HepG2 (cell line): Measurements from ENCODE around the gene FEM1B. TPM values are rescaled to one million over a fixed set of nuclear protein-coding genes. Genes with fewer than 3 reads are reported as not detected.

Experiments used
- MZF1 ChIP-seq: sonication (generic); formaldehyde crosslinking; IDR thresholded peaks from 2 replicates; pipeline ENCODE4 v1.8.1; 2023; ENCODE audit warnings: mild to moderate bottlenecking, missing genetic modification reagents, borderline replicate concordance
- NCOA1 ChIP-seq: sonication (generic); formaldehyde crosslinking; IDR thresholded peaks from 2 replicates; pipeline ENCODE4 v1.9.0; 2021; ENCODE audit warnings: missing genetic modification reagents
- NFKBIZ ChIP-seq: IDR thresholded peaks from 2 replicates; pipeline ENCODE4 v1.6.1; 2018; ENCODE audit warnings: missing genetic modification reagents, missing compliant biosample characterization
- RARA ChIP-seq: IDR thresholded peaks from 2 replicates; pipeline ENCODE4 v1.6.1; 2016; ENCODE audit warnings: missing genetic modification reagents, missing compliant biosample characterization
- SRSF4 ChIP-seq: fragments of 200-400 bp; formaldehyde crosslinking; IDR thresholded peaks from one replicate; pipeline ENCODE4 v1.6.1; 2018; ENCODE audit warnings: mild to moderate bottlenecking, low read depth, low read length, moderate library complexity; ENCODE audit not compliant: poor library complexity, severe bottlenecking
- YY1 ChIP-seq: IDR thresholded peaks from 2 replicates; pipeline ENCODE4 v1.6.1; 2011; ENCODE audit warnings: low read length, low read depth, moderate library complexity, mild to moderate bottlenecking; ENCODE audit not compliant: insufficient read depth, insufficient replicate concordance
- ZBTB42 ChIP-seq: sonication (generic); formaldehyde crosslinking; IDR thresholded peaks from 2 replicates; pipeline ENCODE4 v1.5.0; 2020; ENCODE audit warnings: mild to moderate bottlenecking, missing genetic modification reagents
- ZFX ChIP-seq: sonication (generic); formaldehyde crosslinking; IDR thresholded peaks from 2 replicates; pipeline ENCODE4 v1.4.0; 2020; ENCODE audit warnings: mild to moderate bottlenecking, low read depth, missing genetic modification reagents, moderate library complexity
- ZNF207 ChIP-seq: fragments of 450-650 bp; IDR thresholded peaks from 2 replicates; pipeline ENCODE4 v1.6.1; 2016; ENCODE audit warnings: antibody characterized with exemption, borderline replicate concordance
- ZNF484 ChIP-seq: sonication (generic); formaldehyde crosslinking; IDR thresholded peaks from 2 replicates; pipeline ENCODE4 v1.5.1; 2020; ENCODE audit warnings: mild to moderate bottlenecking, low read depth, missing genetic modification reagents, borderline replicate concordance
- ZNF629 ChIP-seq: sonication (generic); formaldehyde crosslinking; conservative IDR thresholded peaks from 2 replicates; pipeline ENCODE4 v1.5.0; 2020; ENCODE audit warnings: missing genetic modification reagents
- ZSCAN31 ChIP-seq: sonication (generic); formaldehyde crosslinking; IDR thresholded peaks from 2 replicates; pipeline ENCODE4 v1.5.0; 2020; ENCODE audit warnings: low read depth, mild to moderate bottlenecking, missing genetic modification reagents
- polyA plus RNA-seq, 8 experiments: library from polyadenylated mRNA; depleted of rRNA in 3 of 8; stranded (reverse) in 7 of 8; unstranded in 1 of 8; fragments of >200 nt; fragmentation: Illumina TruSeq in 4 of 8; extraction: Trizol in 4 of 8; gene quantifications; 2 replicates each; pipeline versions ENCODE4 v1.2.1 to v1.2.3, GENCODE V29; 2011 to 2016; ENCODE audit warnings: low read depth in 4 of 8, missing spikeins in 1 of 8, mixed read lengths in 1 of 8; ENCODE audit not compliant: insufficient read depth in 1 of 8
- total RNA-seq, 5 experiments: library from RNA; depleted of rRNA; stranded (reverse); fragments of >200 nt; fragmentation: Illumina TruSeq; extraction: Trizol; gene quantifications; 2 replicates each; pipeline ENCODE4 v1.2.3, GENCODE V29; 2016; ENCODE audit warnings: low read depth in 1 of 5
- TF ChIP-seq, protein P1 (sequence below): sonication (generic); formaldehyde crosslinking; IDR thresholded peaks from 2 replicates; pipeline ENCODE4 v1.4.0; 2020; ENCODE audit warnings: missing genetic modification reagents
- TF ChIP-seq, protein P2 (sequence below): sonication (generic); formaldehyde crosslinking; IDR thresholded peaks from 2 replicates; pipeline ENCODE4 v1.5.0; 2020; ENCODE audit warnings: mild to moderate bottlenecking, missing genetic modification reagents
- TF ChIP-seq, protein P3 (sequence below): sonication (generic); formaldehyde crosslinking; IDR thresholded peaks from 2 replicates; pipeline ENCODE4 v1.8.0; 2022; ENCODE audit warnings: missing genetic modification reagents, low read depth, mild to moderate bottlenecking, borderline replicate concordance
- TF ChIP-seq, protein P4 (sequence below): sonication (generic); formaldehyde crosslinking; conservative IDR thresholded peaks from 2 replicates; pipeline ENCODE4 v1.4.0; 2020; ENCODE audit warnings: missing genetic modification reagents
- TF ChIP-seq, protein P5 (sequence below): sonication (generic); formaldehyde crosslinking; IDR thresholded peaks from 2 replicates; pipeline ENCODE4 v1.4.0; 2020; ENCODE audit warnings: mild to moderate bottlenecking, low read depth, missing genetic modification reagents

FEM1B gene
- total and polyA plus RNA-seq, 2 of the 13 experiments (the other 11 are each of a cell fraction or from before 2014, with no cell fraction given) = 38.1 to 40.0 TPM

DNA sequence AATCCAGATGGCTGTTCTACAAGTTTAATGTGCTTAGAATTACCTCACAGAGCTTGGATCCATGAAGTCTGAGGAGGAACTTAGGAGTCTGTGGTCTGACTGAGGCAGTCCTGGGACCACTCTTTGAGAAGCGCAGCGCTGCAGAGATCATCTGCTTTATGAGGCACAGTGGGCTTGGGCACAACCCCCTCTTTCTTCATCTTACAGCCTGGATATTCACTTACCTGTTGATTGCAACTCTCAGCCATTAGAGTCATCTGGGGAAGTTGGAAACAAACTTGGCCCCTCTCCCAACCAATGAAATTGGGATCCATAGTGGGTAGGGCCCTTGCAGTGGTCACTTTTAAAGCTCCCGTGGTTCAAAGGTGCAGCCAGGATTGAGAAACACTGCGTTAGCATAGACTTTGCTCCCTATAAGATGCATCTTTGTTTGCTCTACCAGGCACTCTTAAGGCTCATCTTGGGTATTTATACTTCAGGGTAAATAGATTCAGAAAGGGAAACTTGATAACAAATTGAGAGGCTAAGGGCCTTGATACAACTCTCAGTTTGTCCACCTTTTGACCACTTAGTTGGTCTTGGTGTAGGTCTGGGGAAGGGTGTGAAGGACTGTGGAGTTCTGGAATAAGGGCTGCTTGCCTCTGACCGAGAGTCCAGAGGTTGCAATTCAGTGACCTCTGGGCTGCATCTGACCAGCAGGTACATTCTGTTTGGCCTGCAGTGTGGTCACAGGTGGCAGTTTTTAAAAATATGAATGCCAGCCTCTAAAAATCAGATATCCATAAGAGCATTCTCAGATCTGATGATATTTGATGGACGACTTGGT lies 22.8 kb downstream of the FEM1B start (continued):
- TF ChIP-seq, protein P1, sequence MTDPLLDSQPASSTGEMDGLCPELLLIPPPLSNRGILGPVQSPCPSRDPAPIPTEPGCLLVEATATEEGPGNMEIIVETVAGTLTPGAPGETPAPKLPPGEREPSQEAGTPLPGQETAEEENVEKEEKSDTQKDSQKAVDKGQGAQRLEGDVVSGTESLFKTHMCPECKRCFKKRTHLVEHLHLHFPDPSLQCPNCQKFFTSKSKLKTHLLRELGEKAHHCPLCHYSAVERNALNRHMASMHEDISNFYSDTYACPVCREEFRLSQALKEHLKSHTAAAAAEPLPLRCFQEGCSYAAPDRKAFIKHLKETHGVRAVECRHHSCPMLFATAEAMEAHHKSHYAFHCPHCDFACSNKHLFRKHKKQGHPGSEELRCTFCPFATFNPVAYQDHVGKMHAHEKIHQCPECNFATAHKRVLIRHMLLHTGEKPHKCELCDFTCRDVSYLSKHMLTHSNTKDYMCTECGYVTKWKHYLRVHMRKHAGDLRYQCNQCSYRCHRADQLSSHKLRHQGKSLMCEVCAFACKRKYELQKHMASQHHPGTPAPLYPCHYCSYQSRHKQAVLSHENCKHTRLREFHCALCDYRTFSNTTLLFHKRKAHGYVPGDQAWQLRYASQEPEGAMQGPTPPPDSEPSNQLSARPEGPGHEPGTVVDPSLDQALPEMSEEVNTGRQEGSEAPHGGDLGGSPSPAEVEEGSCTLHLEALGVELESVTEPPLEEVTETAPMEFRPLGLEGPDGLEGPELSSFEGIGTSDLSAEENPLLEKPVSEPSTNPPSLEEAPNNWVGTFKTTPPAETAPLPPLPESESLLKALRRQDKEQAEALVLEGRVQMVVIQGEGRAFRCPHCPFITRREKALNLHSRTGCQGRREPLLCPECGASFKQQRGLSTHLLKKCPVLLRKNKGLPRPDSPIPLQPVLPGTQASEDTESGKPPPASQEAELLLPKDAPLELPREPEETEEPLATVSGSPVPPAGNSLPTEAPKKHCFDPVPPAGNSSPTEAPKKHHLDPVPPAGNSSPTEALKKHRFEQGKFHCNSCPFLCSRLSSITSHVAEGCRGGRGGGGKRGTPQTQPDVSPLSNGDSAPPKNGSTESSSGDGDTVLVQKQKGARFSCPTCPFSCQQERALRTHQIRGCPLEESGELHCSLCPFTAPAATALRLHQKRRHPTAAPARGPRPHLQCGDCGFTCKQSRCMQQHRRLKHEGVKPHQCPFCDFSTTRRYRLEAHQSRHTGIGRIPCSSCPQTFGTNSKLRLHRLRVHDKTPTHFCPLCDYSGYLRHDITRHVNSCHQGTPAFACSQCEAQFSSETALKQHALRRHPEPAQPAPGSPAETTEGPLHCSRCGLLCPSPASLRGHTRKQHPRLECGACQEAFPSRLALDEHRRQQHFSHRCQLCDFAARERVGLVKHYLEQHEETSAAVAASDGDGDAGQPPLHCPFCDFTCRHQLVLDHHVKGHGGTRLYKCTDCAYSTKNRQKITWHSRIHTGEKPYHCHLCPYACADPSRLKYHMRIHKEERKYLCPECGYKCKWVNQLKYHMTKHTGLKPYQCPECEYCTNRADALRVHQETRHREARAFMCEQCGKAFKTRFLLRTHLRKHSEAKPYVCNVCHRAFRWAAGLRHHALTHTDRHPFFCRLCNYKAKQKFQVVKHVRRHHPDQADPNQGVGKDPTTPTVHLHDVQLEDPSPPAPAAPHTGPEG (CRISPR knock-in tag) = no peak
- TF ChIP-seq YY1 (no peak), ZSCAN31 (CRISPR knock-in tag) (no peak), RARA (CRISPR knock-in tag) (peak; percentile 25; the same call in 1 of the 2 replicates), NCOA1 (CRISPR knock-in tag) (no peak), ZNF207 (no peak), ZNF629 (CRISPR knock-in tag) (no peak), ZFX (no peak), ZBTB42 (no peak), SRSF4 (no peak), MZF1 (no peak), ZNF484 (CRISPR knock-in tag) (no peak), NFKBIZ (CRISPR knock-in tag) (no peak)
- TF ChIP-seq, protein P2, sequence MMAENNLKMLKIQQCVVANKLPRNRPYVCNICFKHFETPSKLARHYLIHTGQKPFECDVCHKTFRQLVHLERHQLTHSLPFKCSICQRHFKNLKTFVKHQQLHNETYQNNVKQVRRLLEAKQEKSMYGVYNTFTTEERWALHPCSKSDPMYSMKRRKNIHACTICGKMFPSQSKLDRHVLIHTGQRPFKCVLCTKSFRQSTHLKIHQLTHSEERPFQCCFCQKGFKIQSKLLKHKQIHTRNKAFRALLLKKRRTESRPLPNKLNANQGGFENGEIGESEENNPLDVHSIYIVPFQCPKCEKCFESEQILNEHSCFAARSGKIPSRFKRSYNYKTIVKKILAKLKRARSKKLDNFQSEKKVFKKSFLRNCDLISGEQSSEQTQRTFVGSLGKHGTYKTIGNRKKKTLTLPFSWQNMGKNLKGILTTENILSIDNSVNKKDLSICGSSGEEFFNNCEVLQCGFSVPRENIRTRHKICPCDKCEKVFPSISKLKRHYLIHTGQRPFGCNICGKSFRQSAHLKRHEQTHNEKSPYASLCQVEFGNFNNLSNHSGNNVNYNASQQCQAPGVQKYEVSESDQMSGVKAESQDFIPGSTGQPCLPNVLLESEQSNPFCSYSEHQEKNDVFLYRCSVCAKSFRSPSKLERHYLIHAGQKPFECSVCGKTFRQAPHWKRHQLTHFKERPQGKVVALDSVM (CRISPR knock-in tag) = no peak
- TF ChIP-seq, protein P3, sequence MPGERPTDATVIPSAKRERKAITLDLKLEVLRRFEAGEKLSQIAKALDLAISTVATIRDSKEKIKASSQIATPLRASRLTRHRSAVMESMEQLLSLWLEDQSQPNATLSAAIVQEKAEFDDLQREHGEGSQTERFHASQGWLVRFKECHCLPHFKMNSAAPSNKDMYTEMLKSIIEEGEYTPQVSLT (CRISPR knock-in tag) = no peak
- TF ChIP-seq, protein P4, sequence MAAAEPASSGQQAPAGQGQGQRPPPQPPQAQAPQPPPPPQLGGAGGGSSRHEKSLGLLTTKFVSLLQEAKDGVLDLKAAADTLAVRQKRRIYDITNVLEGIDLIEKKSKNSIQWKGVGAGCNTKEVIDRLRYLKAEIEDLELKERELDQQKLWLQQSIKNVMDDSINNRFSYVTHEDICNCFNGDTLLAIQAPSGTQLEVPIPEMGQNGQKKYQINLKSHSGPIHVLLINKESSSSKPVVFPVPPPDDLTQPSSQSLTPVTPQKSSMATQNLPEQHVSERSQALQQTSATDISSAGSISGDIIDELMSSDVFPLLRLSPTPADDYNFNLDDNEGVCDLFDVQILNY = no peak
- TF ChIP-seq, protein P5, sequence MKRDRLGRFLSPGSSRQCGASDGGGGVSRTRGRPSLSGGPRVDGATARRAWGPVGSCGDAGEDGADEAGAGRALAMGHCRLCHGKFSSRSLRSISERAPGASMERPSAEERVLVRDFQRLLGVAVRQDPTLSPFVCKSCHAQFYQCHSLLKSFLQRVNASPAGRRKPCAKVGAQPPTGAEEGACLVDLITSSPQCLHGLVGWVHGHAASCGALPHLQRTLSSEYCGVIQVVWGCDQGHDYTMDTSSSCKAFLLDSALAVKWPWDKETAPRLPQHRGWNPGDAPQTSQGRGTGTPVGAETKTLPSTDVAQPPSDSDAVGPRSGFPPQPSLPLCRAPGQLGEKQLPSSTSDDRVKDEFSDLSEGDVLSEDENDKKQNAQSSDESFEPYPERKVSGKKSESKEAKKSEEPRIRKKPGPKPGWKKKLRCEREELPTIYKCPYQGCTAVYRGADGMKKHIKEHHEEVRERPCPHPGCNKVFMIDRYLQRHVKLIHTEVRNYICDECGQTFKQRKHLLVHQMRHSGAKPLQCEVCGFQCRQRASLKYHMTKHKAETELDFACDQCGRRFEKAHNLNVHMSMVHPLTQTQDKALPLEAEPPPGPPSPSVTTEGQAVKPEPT (CRISPR knock-in tag) = no peak
